GM23248 (cell line): ENCODE results near the gene CORO7. TPM values are rescaled to one million over a fixed set of nuclear protein-coding genes. Genes with fewer than 3 reads are reported as not detected.

Source experiments
- DNase-seq: peaks from one replicate; pipeline ENCODE4 v3.0.0-alpha.2; 2015
- H2AFZ ChIP-seq: fragments of 200-600 bp; sonication (generic); 2 replicates; pipeline ENCODE4 v1.6.1; 2016; ENCODE audit warnings: antibody characterized with exemption
- H3F3A ChIP-seq: fragments of 200-600 bp; sonication (generic); 2 replicates; pipeline ENCODE4 v1.6.1; 2016; ENCODE audit warnings: mild to moderate bottlenecking, antibody characterized with exemption, mixed run types; ENCODE audit not compliant: insufficient read depth
- H3K27ac ChIP-seq: fragments of 200-600 bp; sonication (generic); 2 replicates; pipeline ENCODE4 v1.5.1; 2016; ENCODE audit warnings: mild to moderate bottlenecking
- H3K27me3 ChIP-seq: fragments of 200-600 bp; sonication (generic); replicated peaks from 2 replicates; pipeline ENCODE4 v1.6.1; 2016; ENCODE audit warnings: mild to moderate bottlenecking; ENCODE audit not compliant: insufficient read depth
- H3K36me3 ChIP-seq: fragments of 200-600 bp; sonication (generic); 2 replicates; pipeline ENCODE4 v1.6.1; 2016; ENCODE audit warnings: low read depth, mild to moderate bottlenecking
- H3K4me1 ChIP-seq: fragments of 200-600 bp; sonication (generic); 2 replicates; pipeline ENCODE4 v1.6.1; 2016; ENCODE audit warnings: mild to moderate bottlenecking; ENCODE audit not compliant: insufficient read depth
- H3K4me2 ChIP-seq: fragments of 200-600 bp; sonication (generic); one replicate; pipeline ENCODE4 v1.6.1; 2016; ENCODE audit warnings: mild to moderate bottlenecking; ENCODE audit not compliant: unreplicated experiment
- H3K4me3 ChIP-seq: fragments of 200-600 bp; sonication (generic); 2 replicates; pipeline ENCODE4 v1.5.1; 2016; ENCODE audit warnings: mild to moderate bottlenecking
- H3K79me2 ChIP-seq: fragments of 200-600 bp; sonication (generic); 2 replicates; pipeline ENCODE4 v1.6.1; 2016; ENCODE audit warnings: mild to moderate bottlenecking; ENCODE audit not compliant: insufficient read depth
- H3K9ac ChIP-seq: fragments of 200-600 bp; sonication (generic); 2 replicates; pipeline ENCODE4 v1.6.1; 2016; ENCODE audit warnings: mild to moderate bottlenecking
- H3K9me2 ChIP-seq: fragments of 200-600 bp; sonication (generic); 2 replicates; pipeline ENCODE4 v1.6.1; 2016; ENCODE audit warnings: mixed run types, mild to moderate bottlenecking, moderate library complexity; ENCODE audit not compliant: insufficient read depth
- H3K9me3 ChIP-seq: fragments of 200-600 bp; sonication (generic); one replicate; pipeline ENCODE4 v1.6.1; 2017; ENCODE audit warnings: low read depth
- H4K20me1 ChIP-seq: fragments of 200-600 bp; sonication (generic); 2 replicates; pipeline ENCODE4 v1.6.0; 2016; ENCODE audit not compliant: insufficient read depth
- EZH2 ChIP-seq: fragments of 200-600 bp; sonication (generic); IDR thresholded peaks from 2 replicates; pipeline ENCODE4 v1.6.1; 2018; ENCODE audit warnings: antibody characterized with exemption, mild to moderate bottlenecking; ENCODE audit not compliant: insufficient read depth, poor library complexity, severe bottlenecking
- EZH2phosphoT487 ChIP-seq: fragments of 200-600 bp; sonication (generic); IDR thresholded peaks from 2 replicates; pipeline ENCODE4 v1.6.1; 2018; ENCODE audit warnings: antibody characterized with exemption, moderate library complexity, mild to moderate bottlenecking, low read depth; ENCODE audit not compliant: insufficient read depth
- WGBS, 2 experiments: methylation state at CpG; one replicate each; pipeline ENCODE4 v1.1.6; 2015 to 2017; ENCODE audit warnings: low lambda C conversion rate in 2 of 2, low coverage in 1 of 2; ENCODE audit errors: missing lambda C conversion rate in 2 of 2; 5-methylcytosine and 5-hydroxymethylcytosine counted together
- in situ Hi-C: fragments of 300-500 bp; cut with MboI; formaldehyde crosslinking; loops from 2 replicates; pipeline ENCODE4 v1.15.0; 2020
- polyA plus RNA-seq: library from polyadenylated mRNA; unstranded; fragments of >200 nt; fragmentation: Nextera tagmentation; extraction: Ambion mirVana; gene quantifications from 2 replicates; pipeline ENCODE4 v1.2.1, GENCODE V29; 2016
- total RNA-seq: library from RNA; depleted of rRNA; stranded (reverse); fragments of >200 nt; shearing (Covaris generic); gene quantifications from 2 replicates; pipeline ENCODE4 v1.2.3, GENCODE V29; 2014

The CORO7 gene
- total and polyA plus RNA-seq, 2 experiments from 2014 or later, result 7.3 to 13.2 TPM

DNA sequence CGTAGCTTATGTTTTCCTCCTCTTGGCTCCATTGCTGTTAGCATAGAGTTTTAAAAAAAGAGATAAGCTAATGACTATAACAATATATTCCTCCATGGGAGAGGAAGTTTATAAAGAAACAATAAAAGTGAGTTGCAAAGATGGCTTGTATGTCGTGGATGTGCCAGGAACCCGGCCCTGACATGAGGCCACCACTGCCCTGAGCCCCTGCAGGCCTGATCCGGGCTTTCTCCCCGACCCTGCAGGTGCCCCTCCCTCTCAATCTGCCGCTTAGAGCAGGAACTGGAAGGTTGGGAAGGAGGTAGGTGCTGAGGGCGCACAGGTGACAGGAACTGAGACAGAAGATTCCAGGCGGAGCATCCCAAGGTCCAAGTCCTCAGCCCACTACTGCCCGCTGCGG lies 76.9 kb downstream of the CORO7 start:
- Histone ChIP-seq H3K79me2 (peaks cover 51% of the 10 kb centered on the region), H4K20me1 (no peaks in the 10 kb centered on the region; the same call in 1 of the 2 replicates), H3K27ac (no peak overlapping the region), H3K4me2 (no peak overlapping the region), H3F3A (peaks cover 11% of the 10 kb centered on the region), H3K9me2 (no peaks in the 10 kb centered on the region), H2AFZ (no peak overlapping the region), H3K27me3 (no peaks in the 10 kb centered on the region), H3K4me3 (no peak overlapping the region), H3K36me3 (peaks cover 6% of the 10 kb centered on the region; the same call in 1 of the 2 replicates), H3K9ac (no peak overlapping the region), H3K9me3 (no peaks in the 10 kb centered on the region), H3K4me1 (no peaks in the 10 kb centered on the region)
- 81 to 82% methylated on average over 10 of the region's 10 CpGs for WGBS, 2 experiments
- TF ChIP-seq EZH2phosphoT487 (no peak), EZH2 (no peak)
- in situ Hi-C loops, result no loop called here
- DNase-seq, result no peak

DNA sequence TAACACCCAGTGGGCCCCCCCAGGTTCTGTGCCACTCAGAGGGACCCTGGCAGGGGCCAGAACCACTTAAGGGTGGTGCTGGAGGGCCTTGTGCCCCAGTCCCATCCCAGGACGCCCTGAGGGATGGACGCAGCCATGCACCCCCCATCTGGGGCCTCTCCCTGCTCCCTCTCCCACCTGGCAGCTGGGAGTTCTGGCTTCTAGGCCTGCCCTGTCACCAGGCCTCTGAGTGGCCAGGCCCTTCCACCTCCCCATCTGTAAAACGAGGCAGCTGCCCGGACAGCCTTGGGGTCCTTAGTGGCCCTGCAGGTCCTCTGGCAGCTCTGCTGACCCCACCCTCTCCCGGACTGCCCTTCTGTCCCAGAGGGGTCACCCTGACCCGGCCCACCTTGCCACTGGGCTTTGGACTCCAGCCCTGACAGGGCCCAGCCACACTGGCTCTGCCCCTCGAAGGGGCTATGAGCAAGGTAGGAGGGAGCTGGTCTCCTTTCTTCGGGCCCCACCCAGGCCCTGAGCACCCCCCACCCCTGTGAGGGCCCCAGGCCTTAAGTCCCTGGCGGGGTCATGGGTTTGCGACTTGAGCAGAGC lies 77.6 kb downstream of the CORO7 start:
- Histone ChIP-seq H3K9ac (no peak overlapping the region), H3K79me2 (peaks cover 49% of the 10 kb centered on the region), H3K27ac (no peak overlapping the region), H3F3A (peaks cover 9% of the 10 kb centered on the region), H4K20me1 (no peaks in the 10 kb centered on the region; the same call in 1 of the 2 replicates), H2AFZ (no peak overlapping the region), H3K36me3 (peaks cover 6% of the 10 kb centered on the region; the same call in 1 of the 2 replicates), H3K4me3 (no peak overlapping the region), H3K4me1 (no peaks in the 10 kb centered on the region), H3K9me2 (no peaks in the 10 kb centered on the region), H3K9me3 (no peaks in the 10 kb centered on the region), H3K4me2 (no peak overlapping the region), H3K27me3 (no peaks in the 10 kb centered on the region)
- TF ChIP-seq EZH2phosphoT487 (no peak), EZH2 (no peak)
- in situ Hi-C loops, result no loop called here
- WGBS, 2 experiments, result 82 to 90% methylated on average over 9 to 10 of the region's 10 CpGs
- no peak for DNase-seq

GRCh38 chr16:4338125-4338582 lies 78.2 kb downstream of the CORO7 start:
- no peaks in the 10 kb centered on the region; the same call in 1 of the 2 replicates for H4K20me1 ChIP-seq
- no peak overlapping the region for H3K4me2 ChIP-seq
- H3K27ac ChIP-seq, result no peak overlapping the region
- H3K79me2 ChIP-seq, result peaks cover 48% of the 10 kb centered on the region
- peaks cover 6% of the 10 kb centered on the region; the same call in 1 of the 2 replicates for H3F3A ChIP-seq
- no peak overlapping the region for H2AFZ ChIP-seq
- in situ Hi-C loops, result no loop called here
- no peak for TF ChIP-seq EZH2phosphoT487
- no peak for TF ChIP-seq EZH2
- no peaks in the 10 kb centered on the region for H3K9me2 ChIP-seq
- no peaks in the 10 kb centered on the region for H3K9me3 ChIP-seq
- peaks cover 6% of the 10 kb centered on the region; the same call in 1 of the 2 replicates for H3K36me3 ChIP-seq
- DNase-seq, result no peak
- no peaks in the 10 kb centered on the region for H3K4me1 ChIP-seq
- H3K9ac ChIP-seq, result no peak overlapping the region
- H3K27me3 ChIP-seq, result no peaks in the 10 kb centered on the region
- H3K4me3 ChIP-seq, result no peak overlapping the region
- WGBS, 2 experiments, result 91 to 94% methylated on average over 10 to 11 of the region's 12 CpGs

DNA sequence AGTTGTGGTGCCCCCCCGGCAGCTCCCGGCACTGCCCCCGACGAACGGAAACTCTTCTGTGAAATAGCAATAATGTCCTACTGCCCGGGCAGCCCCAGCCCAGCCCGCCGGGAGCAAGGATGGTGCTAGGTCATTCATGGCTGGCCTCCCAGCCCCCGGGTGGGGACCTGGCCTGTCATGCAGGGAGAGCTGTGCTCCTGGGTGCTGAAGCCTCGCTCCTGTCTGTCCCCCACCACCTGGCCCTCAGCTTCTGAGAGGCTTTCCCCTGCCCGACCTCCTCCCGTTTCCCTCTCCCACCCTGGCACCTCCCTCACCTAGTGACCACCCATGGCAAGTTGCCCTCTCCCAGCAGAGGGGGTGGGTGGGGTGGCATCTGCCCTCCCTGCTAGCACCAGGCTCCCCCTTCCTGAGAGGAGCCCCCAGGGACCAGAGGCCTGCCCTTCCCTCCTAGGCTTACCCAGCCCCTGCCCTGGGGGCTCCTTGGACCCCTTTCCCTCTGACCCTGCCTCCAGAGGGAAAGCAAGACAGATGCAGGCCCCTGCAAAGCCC lies 78.8 kb downstream of the CORO7 start:
- H3K79me2 ChIP-seq, result peaks cover 46% of the 10 kb centered on the region
- no peak overlapping the region for H3K27ac ChIP-seq
- peaks cover 6% of the 10 kb centered on the region; the same call in 1 of the 2 replicates for H3K36me3 ChIP-seq
- H4K20me1 ChIP-seq, result no peaks in the 10 kb centered on the region; the same call in 1 of the 2 replicates
- H3F3A ChIP-seq, result peaks cover 1% of the 10 kb centered on the region; the same call in 1 of the 2 replicates
- H3K27me3 ChIP-seq, result no peaks in the 10 kb centered on the region
- no peak overlapping the region for H2AFZ ChIP-seq
- H3K9me2 ChIP-seq, result no peaks in the 10 kb centered on the region
- TF ChIP-seq EZH2 (no peak), EZH2phosphoT487 (no peak)
- 73 to 80% methylated on average over 12 of the region's 12 CpGs for WGBS, 2 experiments
- in situ Hi-C loops, result no loop called here
- no peaks in the 10 kb centered on the region for H3K9me3 ChIP-seq
- H3K9ac ChIP-seq, result no peak overlapping the region
- H3K4me1 ChIP-seq, result no peaks in the 10 kb centered on the region
- no peak for DNase-seq
- H3K4me3 ChIP-seq, result no peak overlapping the region
- H3K4me2 ChIP-seq, result no peak overlapping the region
